HG02884 (cell line): ENCODE results near the gene CD7.

Experiments used
- ATAC-seq: cut with Tn5 transposase; IDR thresholded peaks from one replicate; pipeline ENCODE4 v1.9.1; 2021; ENCODE audit warnings: mild to moderate bottlenecking, moderate library complexity; ENCODE audit not compliant: unreplicated experiment

The CD7 gene

DNA sequence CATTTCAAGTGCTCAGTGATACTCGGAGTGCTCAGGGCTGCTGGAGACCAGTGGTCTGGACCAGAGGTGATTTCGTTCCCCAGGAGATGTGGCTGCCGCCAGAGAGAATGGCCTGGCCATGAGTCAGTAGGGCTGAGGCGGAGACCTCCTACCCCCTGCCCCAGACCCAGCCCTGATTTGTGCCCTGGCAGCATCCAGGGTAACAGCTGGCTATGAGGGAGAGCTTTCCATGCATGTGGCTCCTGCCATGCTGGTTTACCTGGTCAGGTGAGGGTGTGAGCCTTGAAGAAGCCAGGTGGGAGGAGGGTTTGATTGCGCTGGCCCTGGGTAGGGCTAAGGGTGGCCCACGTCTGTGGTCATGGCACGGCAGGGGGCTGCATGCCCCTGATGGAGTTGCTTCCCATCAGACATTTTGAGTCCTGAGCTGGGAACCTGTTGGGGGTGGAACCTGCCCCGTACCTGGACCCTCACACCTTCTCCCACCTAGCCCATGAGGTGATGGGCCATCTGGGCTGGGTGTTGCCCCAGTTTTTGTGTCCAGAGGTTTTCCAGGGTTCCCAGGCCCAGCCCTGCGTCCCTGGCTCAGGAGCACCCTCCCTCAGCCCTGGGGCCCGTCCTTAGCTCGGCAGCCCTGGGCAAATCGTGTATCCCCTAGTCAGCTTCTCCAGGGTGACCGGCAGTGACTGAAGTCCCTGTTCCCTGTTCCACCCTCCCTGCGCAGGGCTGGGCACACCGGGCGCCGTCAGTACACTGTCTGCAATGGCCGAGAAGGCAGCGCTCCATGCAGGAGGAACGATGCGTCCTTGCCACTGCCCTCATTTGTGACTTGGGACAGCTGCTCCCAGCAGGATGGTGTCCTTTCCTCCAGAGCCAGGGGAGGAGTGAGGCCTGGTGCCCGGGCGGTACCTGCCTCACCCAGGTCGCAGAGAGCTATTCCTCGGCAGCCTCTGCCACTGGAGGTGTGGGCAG is 34.9 kb downstream of the CD7 start:
- no peak for ATAC-seq

DNA sequence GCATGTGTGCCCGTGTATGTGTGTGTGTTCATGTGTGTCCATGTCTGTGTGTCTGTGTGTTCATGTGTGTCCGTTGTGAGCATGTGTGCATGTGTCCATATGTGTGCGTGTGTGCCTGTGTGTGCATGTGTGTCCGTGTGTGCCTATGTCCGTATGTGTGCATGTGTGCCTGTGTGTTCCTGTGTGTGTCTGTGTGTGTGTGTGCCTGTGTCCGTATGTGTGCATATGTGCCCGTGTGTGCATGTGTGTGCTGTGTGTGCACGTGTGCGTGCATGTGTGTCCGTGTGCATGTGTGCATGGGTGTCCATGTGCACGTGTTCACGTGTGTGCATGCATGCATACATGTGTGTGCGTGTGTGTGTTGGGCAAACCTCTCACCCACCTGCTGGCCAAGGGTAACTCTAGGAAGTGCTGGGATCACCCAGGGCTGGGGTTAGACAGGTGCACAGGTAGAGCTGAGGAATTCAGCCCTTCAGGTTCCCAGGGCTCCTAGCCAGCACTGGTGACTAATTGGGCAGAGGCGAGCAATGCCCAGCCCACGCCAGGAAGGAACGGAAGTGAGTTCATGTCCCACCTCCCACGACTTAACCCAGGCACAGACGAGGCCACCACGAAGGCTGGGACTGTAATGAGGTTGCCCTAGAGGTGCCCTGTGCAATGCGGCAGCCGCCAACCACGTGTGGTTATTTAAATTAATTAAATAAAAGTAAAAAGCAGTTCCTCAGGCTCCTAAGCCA is 35.7 kb downstream of the CD7 start:
- ATAC-seq = no peak

DNA sequence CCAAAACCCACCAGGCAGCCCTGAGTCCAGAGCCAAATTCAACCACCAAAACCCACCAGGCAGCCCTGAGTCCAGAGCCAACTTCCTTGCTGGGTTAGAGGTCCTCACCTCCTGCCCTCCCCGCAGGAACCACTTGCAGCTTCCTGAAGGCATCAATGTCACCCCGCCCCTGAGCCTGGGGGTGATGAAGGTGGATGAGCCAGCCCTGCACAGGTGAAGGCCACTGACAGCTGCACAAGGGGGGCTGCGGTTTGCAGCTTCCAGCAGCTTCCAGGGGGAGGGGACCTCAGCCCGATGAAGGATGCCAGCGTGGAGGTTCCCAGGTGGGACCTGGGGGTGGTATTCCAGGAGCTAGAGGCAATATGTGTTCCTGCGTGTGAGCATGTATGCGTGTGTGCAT is 36.3 kb downstream of the CD7 start:
- no peak for ATAC-seq

DNA sequence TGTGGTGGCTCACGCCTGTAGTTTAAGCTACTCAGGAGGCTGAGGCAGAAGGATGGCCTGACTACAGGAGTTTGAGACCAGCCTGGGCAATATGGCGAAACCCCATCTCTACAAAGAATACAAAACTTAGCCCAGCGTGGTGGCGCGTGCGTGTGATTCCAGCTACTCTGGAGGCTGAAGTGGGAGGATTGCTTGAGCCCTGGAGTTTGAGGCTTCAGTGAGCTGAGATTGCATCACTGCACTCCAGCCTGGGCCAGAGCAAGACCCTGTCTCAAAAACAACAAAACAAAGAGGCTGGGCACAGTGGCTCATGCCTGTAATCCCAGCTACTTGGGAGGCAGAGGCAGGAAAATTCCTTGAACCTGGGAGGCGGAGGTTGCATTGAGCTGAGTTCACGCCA is 36.9 kb downstream of the CD7 start:
- ATAC-seq = no peak

DNA sequence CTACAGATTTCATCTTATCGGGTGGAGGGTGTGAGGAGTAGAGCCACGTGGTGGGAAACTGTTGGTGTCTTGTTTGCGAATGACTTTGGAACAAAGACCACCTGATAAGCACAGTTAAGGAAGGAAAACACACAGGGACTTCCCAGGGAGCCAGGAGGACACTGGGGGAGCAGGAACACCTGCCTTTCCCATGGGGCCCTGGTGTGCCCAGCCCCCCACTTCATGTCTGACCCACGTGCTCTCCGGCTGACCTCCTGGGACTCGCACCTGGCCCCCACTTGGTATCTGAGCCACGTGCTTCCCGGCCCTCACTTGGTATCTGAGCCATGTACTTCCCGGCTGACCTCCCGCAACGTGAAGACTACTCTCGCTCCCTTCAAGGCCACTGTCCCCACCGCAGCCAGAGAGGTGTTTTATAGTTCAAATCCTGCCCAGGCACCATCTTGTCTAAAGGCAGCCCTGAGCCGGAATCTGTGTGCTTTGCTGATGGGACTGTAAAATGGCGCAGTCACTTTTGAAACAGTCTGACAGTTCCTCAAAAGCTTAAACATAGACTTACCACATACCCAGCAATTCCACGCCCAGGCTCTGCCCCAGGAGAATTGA is 38.5 kb downstream of the CD7 start:
- ATAC-seq = no peak

DNA sequence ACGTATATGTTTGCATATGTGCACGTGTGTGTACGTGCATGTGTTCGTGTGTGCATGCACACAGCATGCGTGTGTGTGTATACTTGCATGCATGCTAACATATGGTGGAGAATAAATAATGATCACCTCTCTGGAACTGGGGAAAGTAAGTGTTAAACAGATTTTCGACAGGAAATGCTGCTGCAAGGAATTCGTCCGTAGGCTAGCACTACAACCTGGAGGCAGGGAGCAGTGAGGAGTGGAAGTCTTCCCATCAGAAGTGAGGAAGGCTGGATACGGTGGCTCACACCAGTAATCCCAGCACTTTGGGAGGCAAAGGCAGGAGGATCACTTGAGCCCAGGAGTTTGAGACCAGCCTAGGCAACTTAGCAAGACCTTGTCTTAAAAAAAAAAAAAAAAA is 39.1 kb downstream of the CD7 start:
- ATAC-seq = no peak

DNA sequence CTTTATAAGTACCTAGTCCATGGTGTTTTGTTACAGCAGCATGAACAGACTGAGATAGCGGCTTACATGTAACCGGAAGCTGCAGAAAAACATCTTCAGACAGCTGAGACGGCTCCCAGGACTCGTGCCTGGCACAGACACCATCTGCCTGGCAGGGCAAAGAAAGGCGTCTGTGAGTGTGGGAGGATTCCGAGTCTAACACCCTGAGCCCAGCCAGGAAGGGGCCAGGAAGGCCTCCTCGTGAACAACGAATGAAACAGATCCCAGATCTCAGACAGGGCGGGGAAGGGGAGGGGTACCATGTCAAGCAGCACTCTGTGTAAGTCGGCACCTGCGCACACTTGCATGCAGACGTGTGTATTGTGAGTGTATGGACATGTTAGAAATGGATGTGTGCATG is 39.6 kb downstream of the CD7 start:
- ATAC-seq = no peak

DNA sequence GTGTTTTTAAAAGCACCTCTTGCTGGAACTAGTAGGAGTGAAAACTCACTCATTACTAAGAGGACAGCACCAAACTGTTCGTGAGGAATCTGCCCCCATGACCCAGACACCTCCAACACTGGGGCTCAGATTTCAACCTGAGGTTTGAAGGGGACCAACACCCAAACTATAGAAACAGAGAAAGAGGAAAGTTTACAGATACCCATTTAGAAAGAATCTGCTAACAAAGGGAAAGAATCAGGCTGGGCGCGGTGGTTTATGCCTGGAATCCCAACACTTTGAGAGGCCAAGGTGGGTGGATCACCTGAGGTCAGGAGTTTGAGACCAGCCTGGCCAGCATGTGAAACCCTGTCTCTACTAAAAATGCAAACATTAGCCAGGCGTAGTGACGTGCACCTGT is 40.5 kb downstream of the CD7 start:
- no peak for ATAC-seq

DNA sequence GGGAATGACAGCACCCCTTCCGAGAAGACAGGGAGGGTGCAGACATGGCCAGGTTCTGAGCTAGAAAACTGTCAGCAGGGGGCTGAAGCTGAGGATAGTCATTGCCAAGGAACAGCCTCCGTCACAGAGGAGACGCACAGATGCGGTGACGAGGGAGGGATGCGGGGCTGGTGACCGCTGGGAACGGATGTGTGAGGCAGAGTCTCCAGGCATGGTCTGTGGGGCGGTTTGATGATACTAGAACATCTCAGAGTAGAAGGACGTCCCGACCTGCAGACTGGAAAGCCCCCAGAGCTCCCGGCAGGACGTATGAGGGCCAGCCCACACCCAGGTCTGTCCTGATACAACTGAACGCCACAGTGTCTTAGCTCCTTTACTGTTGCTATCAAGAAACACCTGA is 42.1 kb downstream of the CD7 start:
- no peak for ATAC-seq

DNA sequence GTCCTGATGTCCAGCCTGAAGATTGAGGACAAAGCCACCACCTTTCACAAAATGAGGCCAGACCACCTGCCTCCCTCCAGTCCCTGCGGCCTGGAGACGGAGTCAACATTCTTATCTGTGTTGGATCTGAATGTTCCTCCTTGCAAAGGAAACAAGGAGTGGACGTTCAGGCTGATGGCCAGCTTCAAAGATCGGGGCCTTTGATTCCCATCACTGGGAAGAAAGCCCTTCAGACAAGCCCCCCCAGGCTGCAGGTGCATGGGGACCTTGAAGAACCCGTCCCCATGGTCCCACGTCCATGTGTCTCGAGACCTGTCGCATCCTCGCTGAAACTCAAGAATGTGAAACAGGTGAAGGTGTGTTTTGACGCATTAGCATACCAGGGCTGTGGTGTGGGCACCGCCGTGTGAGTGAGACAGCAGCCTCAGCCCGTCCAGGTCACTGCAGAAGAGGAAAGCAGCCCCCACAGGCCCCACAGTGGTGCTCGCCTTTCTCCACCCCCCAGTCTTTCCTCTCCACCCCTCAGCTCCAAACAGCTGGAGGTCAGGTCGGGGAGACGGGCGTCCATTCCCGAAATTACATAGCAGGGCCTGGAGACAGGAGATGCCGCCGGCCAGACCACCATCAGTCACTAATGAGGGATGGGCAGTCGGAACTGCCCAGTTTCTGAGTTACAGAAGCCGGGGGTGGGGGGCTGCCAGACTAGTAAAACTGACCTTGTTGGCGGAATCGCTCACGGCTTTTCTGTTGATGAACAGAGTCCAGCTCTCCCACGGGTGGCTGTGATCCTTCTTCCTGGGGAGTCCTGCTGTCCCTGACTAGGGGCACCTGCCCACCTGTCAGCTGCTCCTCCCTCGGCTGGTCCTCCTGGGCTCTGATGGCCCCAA is 43.0 kb downstream of the CD7 start:
- no peak for ATAC-seq

DNA sequence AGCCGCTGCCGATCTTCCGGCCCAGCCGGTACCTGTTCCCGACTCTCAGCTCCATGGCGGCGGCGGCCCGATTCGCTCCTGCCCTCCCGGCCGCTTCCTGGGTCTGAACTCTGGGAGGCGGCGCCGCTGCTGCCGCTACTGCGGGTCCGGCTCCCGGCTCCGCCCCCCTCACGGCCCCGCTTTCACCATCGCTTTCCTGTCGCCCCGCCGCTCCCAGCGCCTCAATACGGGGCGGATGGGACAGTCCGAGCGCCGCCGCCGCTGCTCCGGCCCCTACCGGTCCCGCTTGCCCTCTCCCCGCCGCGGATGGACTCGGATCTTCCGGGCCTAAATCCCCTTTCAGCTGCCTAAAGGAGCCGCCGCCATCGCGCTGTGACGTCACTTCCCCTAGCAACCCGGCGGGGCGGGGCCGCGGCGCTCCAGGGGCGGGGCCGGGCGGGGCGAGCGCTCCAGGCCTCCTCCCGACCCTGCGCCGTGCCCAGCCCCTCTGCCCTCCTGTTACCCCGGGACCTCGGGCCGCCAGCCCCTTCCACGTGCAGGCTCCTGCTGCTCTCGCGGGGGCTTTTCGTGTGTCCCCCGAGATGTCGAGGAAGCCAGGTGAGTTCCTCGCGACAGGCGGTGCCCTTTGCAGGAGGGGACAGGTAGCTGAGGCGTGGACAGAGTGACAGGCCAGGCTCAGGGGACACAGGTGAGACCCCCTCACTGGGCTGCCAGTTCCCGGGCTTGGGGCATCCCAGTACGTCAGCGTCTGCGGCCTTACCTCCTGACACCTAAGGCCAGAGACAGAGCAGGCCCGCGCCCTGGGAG is 43.9 kb downstream of the CD7 start, which contains the start of gene CSNK1D:
Gene CSNK1D, minus strand, starts transcription at position 374 of the 807 bp plus-strand sequence. Its CDS starts 319 bp downstream, at position 55.
- peak; percentile 59 for ATAC-seq

DNA sequence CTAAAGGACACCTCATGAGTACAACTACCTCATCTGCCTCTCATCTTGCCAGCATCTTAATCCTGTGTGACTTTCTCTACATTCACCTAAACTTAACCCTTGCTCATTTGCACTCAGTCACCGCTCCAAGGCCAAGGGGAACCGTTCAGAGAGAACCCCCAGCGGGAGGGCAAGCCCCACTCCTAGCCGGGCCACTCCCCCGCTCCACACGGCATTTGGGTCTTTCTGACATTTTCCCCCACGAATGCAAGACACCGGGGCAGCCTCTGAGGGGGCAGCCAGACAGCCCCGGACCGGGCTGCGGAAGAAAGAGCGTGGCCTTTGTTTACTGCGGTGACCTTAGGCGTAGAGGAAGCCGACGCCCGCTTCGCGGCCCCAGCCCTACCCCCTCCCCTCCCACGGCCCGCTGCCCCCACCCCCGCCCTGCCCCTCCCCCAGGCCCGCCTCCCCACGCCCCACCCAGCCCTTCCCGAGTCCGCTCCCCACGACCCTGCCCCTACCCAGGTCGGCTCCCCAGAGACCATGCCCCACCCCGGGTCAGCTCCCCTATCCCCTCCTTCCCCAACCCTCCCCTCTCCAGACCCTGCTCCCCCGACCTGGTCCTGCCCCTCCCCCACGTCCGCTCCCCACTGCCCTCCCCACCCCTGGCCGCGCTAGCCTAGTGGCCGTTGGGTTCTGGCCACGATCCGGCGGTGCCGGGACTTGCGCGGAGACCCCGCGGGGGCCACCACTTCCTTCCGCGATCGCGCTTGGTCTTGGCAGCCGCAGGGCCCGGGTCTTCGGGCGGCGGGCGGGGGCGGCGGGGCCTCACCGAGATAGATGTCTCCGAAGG is 44.7 kb downstream of the CD7 start:
- ATAC-seq = no peak

DNA sequence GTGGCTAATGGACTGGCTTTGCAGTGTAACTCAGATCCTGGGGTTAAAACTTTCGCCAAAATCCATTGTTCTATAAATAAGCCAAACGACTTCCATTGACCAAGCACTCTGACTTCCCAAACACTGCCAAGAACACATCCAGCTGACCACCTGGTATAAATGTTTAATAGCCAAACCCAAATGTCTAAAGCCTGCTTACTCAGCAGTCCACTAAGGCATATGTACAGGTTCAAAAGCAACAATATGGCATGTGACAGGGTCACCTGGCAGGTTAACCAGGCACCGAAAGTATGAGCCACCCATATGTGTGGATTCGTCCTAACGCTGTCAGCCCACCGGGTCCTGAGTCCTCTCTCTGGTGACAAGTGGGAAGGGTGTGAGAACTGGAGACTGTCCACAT is 46.0 kb downstream of the CD7 start:
- ATAC-seq = no peak

DNA sequence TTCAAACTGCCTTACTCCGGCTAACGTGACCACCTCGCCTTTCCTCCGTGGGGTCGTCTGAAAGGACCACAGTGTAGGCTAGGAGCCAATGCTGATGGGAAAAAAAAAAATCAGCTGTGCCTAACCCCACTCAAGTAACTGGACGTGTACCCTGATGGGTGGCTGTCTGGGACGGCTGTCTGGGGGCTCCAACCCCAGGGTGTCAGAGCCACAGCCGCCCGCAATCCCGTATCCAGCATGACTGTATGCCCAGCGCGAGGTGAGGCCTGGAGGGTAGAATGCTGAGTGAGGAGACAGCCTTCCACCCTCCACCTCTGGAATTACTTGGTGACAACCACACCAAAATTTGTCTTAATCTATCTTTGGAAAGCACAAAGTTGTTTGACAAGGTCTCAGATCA is 46.8 kb downstream of the CD7 start:
- ATAC-seq = no peak

DNA sequence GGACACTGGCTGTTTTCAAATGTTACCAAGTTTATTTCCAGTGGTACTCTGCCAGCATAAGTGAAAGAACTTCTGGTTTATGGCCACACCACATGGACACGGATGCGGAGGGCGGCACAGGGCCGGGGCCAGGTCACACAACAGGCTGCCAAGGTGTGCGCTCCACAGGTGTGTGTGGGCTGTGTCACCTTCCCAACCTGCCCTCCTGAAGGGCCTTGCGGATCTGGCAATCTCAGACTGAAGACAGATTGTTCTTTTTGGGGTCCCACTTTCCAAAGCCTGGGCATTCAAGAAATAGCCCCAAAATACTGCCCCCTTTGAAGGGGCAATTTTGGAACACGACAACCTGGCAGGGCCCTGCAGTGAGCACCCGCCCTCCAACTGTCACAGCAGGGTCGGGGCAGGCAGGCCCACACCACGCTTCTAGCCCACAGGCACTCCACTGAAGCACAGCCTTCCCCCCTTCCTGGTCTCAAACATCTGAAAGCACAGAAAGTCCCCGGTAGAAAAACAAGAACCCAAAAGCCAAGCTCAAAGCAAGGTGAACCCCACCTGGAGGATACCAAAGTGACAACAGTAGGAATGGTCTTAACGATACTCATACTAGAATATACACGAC is 47.4 kb downstream of the CD7 start:
- ATAC-seq = no peak

DNA sequence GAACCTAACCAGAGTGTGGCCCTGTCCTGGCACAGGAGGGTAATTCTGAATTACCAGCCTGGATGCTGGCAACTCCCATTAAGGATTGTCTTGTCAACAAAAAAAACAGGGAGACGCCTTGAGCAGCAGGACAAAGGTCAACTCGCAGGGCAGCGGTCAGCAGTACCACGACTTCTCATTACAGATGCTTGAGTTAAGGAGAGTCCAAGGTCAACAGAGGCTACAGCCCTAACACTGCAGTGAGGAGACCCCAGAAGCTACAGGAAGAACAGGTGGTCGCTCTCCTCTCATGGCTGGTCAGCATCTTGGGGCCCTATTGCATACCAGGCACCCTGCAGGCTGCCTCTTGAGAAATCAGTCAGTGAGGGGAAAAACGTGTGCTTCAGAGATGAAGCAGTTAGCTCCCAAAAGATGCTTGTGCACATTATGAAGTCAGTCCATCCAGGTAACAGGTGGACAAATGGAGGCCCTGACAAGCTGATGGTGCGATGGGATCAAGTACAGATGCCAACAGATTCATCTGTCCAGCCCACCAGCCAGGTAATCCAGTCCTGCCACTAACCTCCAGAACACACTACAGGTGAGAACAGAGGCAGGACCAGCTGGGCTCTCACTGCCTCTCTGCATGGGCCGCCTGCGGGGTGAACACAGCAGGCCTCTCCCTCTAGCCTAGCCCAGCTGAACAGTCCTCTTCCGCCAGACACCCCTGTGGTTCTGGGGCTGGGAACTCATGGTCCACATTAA is 48.1 kb downstream of the CD7 start:
- no peak for ATAC-seq

DNA sequence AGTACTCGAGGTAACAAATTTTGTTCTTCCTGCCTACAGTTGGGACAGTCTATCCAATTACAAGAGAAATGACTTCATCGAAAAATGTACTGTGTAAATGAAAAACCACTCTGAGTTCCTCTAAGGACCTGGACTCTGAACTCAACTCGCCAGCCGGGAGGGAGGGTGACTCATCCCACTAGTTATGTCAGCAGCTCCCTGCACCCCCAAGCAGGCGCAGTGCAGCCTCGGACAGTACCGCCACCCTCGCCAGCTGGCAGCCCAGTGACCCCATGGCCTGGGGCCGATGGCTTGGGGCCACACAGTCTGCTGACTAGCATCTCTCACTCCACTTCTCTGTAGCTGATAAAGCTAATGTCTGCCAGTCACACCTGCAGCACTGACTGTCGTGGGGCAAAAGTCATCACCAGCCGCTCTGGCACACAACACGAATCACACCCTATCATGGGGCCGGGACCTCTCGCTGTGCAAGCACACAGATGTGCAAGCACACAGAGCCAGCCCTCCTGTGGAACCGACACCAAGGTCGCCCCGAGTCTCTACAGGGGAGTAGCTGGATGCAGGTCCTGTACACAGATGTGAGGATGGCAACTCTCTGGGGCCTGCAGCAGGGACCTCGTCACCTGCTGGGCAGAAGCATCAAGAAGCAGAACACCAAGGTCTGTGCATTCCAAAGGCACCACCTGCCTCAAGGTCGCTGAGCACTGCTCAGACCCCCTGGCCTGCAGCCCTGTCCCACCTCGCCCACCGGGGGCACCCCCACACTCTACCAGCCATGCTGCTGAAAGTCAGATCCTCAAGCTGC is 49.6 kb downstream of the CD7 start:
- ATAC-seq = no peak
